WTC11 (cell line): ENCODE results near the gene STK32A. TPM values are rescaled to one million over a fixed set of nuclear protein-coding genes. Genes with fewer than 3 reads are reported as not detected.
"Not testable (repeated sequence)": the region's sequence is repeated elsewhere in the genome, so short reads cannot be mapped to it uniquely, and the experiment has no call there.

Experiments used
- ATAC-seq: fragments of 200-7000 bp; cut with Tn5 transposase; 2 replicates; pipeline ENCODE4 v1.10.0; 2021; ENCODE audit warnings: mild to moderate bottlenecking, moderate library complexity
- CTCF ChIA-PET: fragments of 300-600 bp; sonication (Branson Sonifier 250); formaldehyde crosslinking; loops from one replicate; lab custom pipeline; 2021; ENCODE audit warnings: antibody characterized with exemption; lab: Charles Lee
- POLR2A ChIA-PET: fragments of 350-600 bp; sonication (Branson Sonifier 250); formaldehyde crosslinking; loops from one replicate; lab custom pipeline; 2021; ENCODE audit warnings: antibody characterized with exemption; lab: Charles Lee
- DNase-seq: peaks from one replicate; pipeline ENCODE4 v3.0.0; 2021; ENCODE audit warnings: low spot score
- H3K27ac Mint-ChIP-seq: 2 replicates; pipeline ENCODE4 v1.8.0; 2021; ENCODE audit warnings: mixed read lengths
- H3K27me3 Mint-ChIP-seq: 2 replicates; pipeline ENCODE4 v1.8.0; 2021; ENCODE audit warnings: low read depth, mild to moderate bottlenecking, moderate library complexity, mixed read lengths
- H3K36me3 Mint-ChIP-seq: 2 replicates; pipeline ENCODE4 v1.8.0; 2021; ENCODE audit warnings: mixed read lengths
- H3K4me1 Mint-ChIP-seq: 2 replicates; pipeline ENCODE4 v1.8.0; 2022; ENCODE audit warnings: mixed read lengths
- H3K4me3 Mint-ChIP-seq: 2 replicates; pipeline ENCODE4 v1.8.0; 2021; ENCODE audit warnings: mild to moderate bottlenecking, moderate library complexity, mixed read lengths
- H3K9me3 Mint-ChIP-seq: 2 replicates; pipeline ENCODE4 v1.8.0; 2021; ENCODE audit warnings: mixed read lengths
- EMX1 ChIP-seq: fragments of 250-450 bp; sonication (Bioruptor Pico); IDR thresholded peaks from 2 replicates; pipeline ENCODE4 v1.8.0; 2021; ENCODE audit warnings: mild to moderate bottlenecking
- IRF2 ChIP-seq: sonication (generic); formaldehyde crosslinking; IDR thresholded peaks from 2 replicates; pipeline ENCODE4 v1.8.0; 2022; ENCODE audit warnings: low read depth, missing genetic modification reagents, borderline replicate concordance
- KAT7 ChIP-seq: sonication (generic); formaldehyde crosslinking; IDR thresholded peaks from 2 replicates; pipeline ENCODE4 v1.8.1; 2023; ENCODE audit warnings: missing genetic modification reagents, mild to moderate bottlenecking, borderline replicate concordance
- NR3C1 ChIP-seq: sonication (generic); formaldehyde crosslinking; conservative IDR thresholded peaks from 2 replicates; pipeline ENCODE4 v1.8.1; 2023; ENCODE audit warnings: low read depth, mild to moderate bottlenecking, missing genetic modification reagents
- ZNF263 ChIP-seq: sonication (generic); formaldehyde crosslinking; IDR thresholded peaks from 2 replicates; pipeline ENCODE4 v1.8.1; 2022; ENCODE audit warnings: low read depth, mild to moderate bottlenecking, moderate library complexity, missing genetic modification reagents
- ZNF317 ChIP-seq: sonication (generic); formaldehyde crosslinking; IDR thresholded peaks from 2 replicates; pipeline ENCODE4 v1.8.1; 2023; ENCODE audit warnings: low read depth, mild to moderate bottlenecking, moderate library complexity, missing genetic modification reagents, borderline replicate concordance
- ZNF423 ChIP-seq: fragments of 250-450 bp; sonication (Bioruptor Pico); IDR thresholded peaks from 2 replicates; pipeline ENCODE4 v2.1.2; 2022; ENCODE audit warnings: mild to moderate bottlenecking, moderate library complexity
- ZNF671 ChIP-seq: fragments of 250-450 bp; sonication (Bioruptor Pico); IDR thresholded peaks from 2 replicates; pipeline ENCODE4 v1.8.0; 2021; ENCODE audit warnings: mild to moderate bottlenecking
- total RNA-seq: library from RNA; stranded (reverse); gene quantifications from 3 replicates; pipeline ENCODE4 v1.2.3, GENCODE V29; 2021
- TF ChIP-seq, protein P1 (sequence below): sonication (generic); formaldehyde crosslinking; IDR thresholded peaks from 2 replicates; pipeline ENCODE4 v1.8.0; 2022; ENCODE audit warnings: mild to moderate bottlenecking, missing genetic modification reagents
- TF ChIP-seq, protein P2 (sequence below): sonication (generic); formaldehyde crosslinking; IDR thresholded peaks from 2 replicates; pipeline ENCODE4 v1.8.0; 2022; ENCODE audit warnings: mild to moderate bottlenecking, missing genetic modification reagents
- TF ChIP-seq, protein P3 (sequence below): fragments of 250-450 bp; sonication (Bioruptor Pico); IDR thresholded peaks from 2 replicates; pipeline ENCODE4 v1.9.0; 2021; ENCODE audit warnings: mild to moderate bottlenecking
- TF ChIP-seq, protein P4 (sequence below): fragments of 250-450 bp; sonication (Bioruptor Pico); IDR thresholded peaks from 2 replicates; pipeline ENCODE4 v1.9.0; 2021; ENCODE audit warnings: mild to moderate bottlenecking, borderline replicate concordance
- TF ChIP-seq, protein P5 (sequence below): sonication (generic); formaldehyde crosslinking; IDR thresholded peaks from 2 replicates; pipeline ENCODE4 v1.8.1; 2022; ENCODE audit warnings: low read depth, mild to moderate bottlenecking, moderate library complexity, missing genetic modification reagents, borderline replicate concordance
- TF ChIP-seq, protein P6 (sequence below): sonication (generic); formaldehyde crosslinking; IDR thresholded peaks from 2 replicates; pipeline ENCODE4 v1.8.1; 2023; ENCODE audit warnings: mild to moderate bottlenecking, missing genetic modification reagents

STK32A gene
- total RNA-seq, 1 experiment from 2014 or later: 1.7 TPM

DNA sequence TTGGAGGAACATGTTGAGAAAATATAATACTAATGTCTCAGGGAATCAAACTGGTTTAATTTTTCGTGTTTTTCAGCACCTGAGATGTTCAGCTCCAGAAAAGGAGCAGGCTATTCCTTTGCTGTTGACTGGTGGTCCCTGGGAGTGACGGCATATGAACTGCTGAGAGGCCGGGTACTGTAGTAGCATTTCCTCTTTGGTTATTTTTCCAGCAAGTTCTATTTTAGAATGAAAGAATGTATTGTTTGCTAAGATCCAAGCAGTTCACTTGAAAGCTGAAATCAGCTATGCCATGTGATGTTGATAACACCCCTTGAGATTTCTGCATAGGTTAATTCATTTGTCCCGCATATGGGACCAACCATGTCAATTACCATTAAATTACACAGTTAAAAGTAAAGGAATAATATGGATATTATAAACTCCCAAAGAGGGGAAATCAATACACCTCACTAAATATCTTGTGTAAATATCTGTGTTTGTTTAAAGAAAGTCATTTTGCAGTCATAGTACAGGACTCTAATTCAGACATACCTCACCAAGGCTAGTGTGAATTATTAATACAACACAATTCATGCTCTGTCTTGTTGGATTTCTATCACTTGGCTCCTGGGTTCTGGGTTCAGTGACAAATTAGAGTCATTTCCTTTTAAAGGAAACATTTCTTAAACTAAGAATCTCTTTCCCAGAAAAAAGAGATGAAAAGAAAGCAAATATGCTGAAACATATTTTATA is 126.8 kb downstream of the STK32A start:
- H3K4me1 Mint-ChIP-seq: no peaks in the 10 kb centered on the region
- H3K9me3 Mint-ChIP-seq: 0 out of 2 replicates have a peak, but pooled peaks cover 4% of the 10 kb centered on the region
- POLR2A ChIA-PET: no interaction called here
- H3K27me3 Mint-ChIP-seq: no peaks in the 10 kb centered on the region
- H3K4me3 Mint-ChIP-seq: no peak overlapping the region
- CTCF ChIA-PET: interaction anchor here (1.6 kb wide), 1 partner anchor 137 kb away, joined by 6 read pairs; no protein-coding TSS in a partner anchor
- DNase-seq (no peak), ATAC-seq (no peak)
- TF ChIP-seq, protein P1, sequence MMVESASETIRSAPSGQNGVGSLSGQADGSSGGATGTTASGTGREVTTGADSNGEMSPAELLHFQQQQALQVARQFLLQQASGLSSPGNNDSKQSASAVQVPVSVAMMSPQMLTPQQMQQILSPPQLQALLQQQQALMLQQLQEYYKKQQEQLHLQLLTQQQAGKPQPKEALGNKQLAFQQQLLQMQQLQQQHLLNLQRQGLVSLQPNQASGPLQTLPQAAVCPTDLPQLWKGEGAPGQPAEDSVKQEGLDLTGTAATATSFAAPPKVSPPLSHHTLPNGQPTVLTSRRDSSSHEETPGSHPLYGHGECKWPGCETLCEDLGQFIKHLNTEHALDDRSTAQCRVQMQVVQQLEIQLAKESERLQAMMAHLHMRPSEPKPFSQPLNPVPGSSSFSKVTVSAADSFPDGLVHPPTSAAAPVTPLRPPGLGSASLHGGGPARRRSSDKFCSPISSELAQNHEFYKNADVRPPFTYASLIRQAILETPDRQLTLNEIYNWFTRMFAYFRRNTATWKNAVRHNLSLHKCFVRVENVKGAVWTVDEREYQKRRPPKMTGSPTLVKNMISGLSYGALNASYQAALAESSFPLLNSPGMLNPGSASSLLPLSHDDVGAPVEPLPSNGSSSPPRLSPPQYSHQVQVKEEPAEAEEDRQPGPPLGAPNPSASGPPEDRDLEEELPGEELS (CRISPR knock-in tag): no peak
- no peak for TF ChIP-seq KAT7 (CRISPR knock-in tag)
- TF ChIP-seq IRF2 (CRISPR knock-in tag): no peak
- TF ChIP-seq, protein P2, sequence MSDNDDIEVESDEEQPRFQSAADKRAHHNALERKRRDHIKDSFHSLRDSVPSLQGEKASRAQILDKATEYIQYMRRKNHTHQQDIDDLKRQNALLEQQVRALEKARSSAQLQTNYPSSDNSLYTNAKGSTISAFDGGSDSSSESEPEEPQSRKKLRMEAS: no peak
- no peak for TF ChIP-seq EMX1 (CRISPR knock-in tag)
- TF ChIP-seq, protein P3, sequence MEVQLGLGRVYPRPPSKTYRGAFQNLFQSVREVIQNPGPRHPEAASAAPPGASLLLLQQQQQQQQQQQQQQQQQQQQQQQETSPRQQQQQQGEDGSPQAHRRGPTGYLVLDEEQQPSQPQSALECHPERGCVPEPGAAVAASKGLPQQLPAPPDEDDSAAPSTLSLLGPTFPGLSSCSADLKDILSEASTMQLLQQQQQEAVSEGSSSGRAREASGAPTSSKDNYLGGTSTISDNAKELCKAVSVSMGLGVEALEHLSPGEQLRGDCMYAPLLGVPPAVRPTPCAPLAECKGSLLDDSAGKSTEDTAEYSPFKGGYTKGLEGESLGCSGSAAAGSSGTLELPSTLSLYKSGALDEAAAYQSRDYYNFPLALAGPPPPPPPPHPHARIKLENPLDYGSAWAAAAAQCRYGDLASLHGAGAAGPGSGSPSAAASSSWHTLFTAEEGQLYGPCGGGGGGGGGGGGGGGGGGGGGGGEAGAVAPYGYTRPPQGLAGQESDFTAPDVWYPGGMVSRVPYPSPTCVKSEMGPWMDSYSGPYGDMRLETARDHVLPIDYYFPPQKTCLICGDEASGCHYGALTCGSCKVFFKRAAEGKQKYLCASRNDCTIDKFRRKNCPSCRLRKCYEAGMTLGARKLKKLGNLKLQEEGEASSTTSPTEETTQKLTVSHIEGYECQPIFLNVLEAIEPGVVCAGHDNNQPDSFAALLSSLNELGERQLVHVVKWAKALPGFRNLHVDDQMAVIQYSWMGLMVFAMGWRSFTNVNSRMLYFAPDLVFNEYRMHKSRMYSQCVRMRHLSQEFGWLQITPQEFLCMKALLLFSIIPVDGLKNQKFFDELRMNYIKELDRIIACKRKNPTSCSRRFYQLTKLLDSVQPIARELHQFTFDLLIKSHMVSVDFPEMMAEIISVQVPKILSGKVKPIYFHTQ (CRISPR knock-in tag): no peak
- TF ChIP-seq ZNF423: no peak
- TF ChIP-seq, protein P4, sequence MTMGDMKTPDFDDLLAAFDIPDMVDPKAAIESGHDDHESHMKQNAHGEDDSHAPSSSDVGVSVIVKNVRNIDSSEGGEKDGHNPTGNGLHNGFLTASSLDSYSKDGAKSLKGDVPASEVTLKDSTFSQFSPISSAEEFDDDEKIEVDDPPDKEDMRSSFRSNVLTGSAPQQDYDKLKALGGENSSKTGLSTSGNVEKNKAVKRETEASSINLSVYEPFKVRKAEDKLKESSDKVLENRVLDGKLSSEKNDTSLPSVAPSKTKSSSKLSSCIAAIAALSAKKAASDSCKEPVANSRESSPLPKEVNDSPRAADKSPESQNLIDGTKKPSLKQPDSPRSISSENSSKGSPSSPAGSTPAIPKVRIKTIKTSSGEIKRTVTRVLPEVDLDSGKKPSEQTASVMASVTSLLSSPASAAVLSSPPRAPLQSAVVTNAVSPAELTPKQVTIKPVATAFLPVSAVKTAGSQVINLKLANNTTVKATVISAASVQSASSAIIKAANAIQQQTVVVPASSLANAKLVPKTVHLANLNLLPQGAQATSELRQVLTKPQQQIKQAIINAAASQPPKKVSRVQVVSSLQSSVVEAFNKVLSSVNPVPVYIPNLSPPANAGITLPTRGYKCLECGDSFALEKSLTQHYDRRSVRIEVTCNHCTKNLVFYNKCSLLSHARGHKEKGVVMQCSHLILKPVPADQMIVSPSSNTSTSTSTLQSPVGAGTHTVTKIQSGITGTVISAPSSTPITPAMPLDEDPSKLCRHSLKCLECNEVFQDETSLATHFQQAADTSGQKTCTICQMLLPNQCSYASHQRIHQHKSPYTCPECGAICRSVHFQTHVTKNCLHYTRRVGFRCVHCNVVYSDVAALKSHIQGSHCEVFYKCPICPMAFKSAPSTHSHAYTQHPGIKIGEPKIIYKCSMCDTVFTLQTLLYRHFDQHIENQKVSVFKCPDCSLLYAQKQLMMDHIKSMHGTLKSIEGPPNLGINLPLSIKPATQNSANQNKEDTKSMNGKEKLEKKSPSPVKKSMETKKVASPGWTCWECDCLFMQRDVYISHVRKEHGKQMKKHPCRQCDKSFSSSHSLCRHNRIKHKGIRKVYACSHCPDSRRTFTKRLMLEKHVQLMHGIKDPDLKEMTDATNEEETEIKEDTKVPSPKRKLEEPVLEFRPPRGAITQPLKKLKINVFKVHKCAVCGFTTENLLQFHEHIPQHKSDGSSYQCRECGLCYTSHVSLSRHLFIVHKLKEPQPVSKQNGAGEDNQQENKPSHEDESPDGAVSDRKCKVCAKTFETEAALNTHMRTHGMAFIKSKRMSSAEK (CRISPR knock-in tag): no peak
- TF ChIP-seq, protein P5, sequence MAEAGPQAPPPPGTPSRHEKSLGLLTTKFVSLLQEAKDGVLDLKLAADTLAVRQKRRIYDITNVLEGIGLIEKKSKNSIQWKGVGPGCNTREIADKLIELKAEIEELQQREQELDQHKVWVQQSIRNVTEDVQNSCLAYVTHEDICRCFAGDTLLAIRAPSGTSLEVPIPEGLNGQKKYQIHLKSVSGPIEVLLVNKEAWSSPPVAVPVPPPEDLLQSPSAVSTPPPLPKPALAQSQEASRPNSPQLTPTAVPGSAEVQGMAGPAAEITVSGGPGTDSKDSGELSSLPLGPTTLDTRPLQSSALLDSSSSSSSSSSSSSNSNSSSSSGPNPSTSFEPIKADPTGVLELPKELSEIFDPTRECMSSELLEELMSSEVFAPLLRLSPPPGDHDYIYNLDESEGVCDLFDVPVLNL (CRISPR knock-in tag): no peak
- TF ChIP-seq ZNF671 (CRISPR knock-in tag): no peak
- TF ChIP-seq ZNF263: no peak
- TF ChIP-seq ZNF317 (CRISPR knock-in tag): no peak
- TF ChIP-seq NR3C1: no peak
- TF ChIP-seq, protein P6, sequence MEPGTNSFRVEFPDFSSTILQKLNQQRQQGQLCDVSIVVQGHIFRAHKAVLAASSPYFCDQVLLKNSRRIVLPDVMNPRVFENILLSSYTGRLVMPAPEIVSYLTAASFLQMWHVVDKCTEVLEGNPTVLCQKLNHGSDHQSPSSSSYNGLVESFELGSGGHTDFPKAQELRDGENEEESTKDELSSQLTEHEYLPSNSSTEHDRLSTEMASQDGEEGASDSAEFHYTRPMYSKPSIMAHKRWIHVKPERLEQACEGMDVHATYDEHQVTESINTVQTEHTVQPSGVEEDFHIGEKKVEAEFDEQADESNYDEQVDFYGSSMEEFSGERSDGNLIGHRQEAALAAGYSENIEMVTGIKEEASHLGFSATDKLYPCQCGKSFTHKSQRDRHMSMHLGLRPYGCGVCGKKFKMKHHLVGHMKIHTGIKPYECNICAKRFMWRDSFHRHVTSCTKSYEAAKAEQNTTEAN: no peak
- no peaks in the 10 kb centered on the region for H3K36me3 Mint-ChIP-seq
- no peak overlapping the region for H3K27ac Mint-ChIP-seq

DNA sequence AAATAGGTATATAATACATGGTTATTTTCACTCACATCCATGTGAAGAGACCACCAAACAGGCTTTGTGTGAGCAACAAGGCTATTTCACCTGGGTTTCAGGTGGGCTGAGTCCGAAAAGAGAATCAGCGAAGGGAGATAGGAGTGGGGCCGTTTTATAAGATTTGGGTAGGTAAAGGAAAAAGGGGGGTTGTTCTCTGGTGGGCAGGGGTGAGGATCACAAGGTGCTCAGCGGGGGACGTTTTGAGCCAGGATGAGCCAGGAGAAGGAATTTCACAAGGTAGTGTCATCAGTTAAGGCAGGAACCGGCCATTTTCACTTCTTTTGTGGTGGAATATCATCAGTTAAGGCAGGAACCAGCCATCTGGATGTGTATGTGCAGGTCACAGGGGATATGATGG is 132.6 kb downstream of the STK32A start:
- CTCF ChIA-PET: interaction anchor here (1.5 to 2.2 kb wide), 2 partner anchors 143 to 179 kb away, joined by 3 to 7 read pairs; no protein-coding TSS in a partner anchor
- H3K27ac Mint-ChIP-seq, H3K4me3 Mint-ChIP-seq, H3K27me3 Mint-ChIP-seq, DNase-seq, H3K4me1 Mint-ChIP-seq, H3K36me3 Mint-ChIP-seq, POLR2A ChIA-PET, ATAC-seq, H3K9me3 Mint-ChIP-seq: not testable (repeated sequence)
